ENCODE results near the gene KLF7.

GRCh38 chr2:207049122-207049521, 116.6 kb downstream of the KLF7 start:
- TF ChIP-seq, protein P1, sequence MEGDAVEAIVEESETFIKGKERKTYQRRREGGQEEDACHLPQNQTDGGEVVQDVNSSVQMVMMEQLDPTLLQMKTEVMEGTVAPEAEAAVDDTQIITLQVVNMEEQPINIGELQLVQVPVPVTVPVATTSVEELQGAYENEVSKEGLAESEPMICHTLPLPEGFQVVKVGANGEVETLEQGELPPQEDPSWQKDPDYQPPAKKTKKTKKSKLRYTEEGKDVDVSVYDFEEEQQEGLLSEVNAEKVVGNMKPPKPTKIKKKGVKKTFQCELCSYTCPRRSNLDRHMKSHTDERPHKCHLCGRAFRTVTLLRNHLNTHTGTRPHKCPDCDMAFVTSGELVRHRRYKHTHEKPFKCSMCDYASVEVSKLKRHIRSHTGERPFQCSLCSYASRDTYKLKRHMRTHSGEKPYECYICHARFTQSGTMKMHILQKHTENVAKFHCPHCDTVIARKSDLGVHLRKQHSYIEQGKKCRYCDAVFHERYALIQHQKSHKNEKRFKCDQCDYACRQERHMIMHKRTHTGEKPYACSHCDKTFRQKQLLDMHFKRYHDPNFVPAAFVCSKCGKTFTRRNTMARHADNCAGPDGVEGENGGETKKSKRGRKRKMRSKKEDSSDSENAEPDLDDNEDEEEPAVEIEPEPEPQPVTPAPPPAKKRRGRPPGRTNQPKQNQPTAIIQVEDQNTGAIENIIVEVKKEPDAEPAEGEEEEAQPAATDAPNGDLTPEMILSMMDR (IDR thresholded peaks at IDR 0.05): no peak
- TF ChIP-seq POLR2A (IDR thresholded peaks at IDR 0.05): no peak
